Testis (tissue), 2 donors: Measurements from ENCODE around the gene PSMB7.

ENCODE experiments used
- CTCF ChIP-seq, 3 experiments: fragments of 450-650 bp in 2 of 3; fragments of 200-600 bp in 1 of 3; sonication (generic) in 1 of 3; IDR thresholded peaks; one replicate each; pipeline ENCODE4 v1.5.1; 2016 to 2019; ENCODE audit warnings: antibody characterized with exemption in 3 of 3, mild to moderate bottlenecking in 2 of 3, moderate library complexity in 1 of 3
- POLR2A ChIP-seq: fragments of 450-650 bp; IDR thresholded peaks from one replicate; pipeline ENCODE4 v1.6.1; 2017; ENCODE audit warnings: antibody characterized with exemption, mild to moderate bottlenecking, moderate library complexity

GRCh38 chr9:124361128-124361527 lies 54.1 kb downstream of the PSMB7 start:
- TF ChIP-seq CTCF (IDR thresholded peaks at IDR 0.05) (no peak), POLR2A (no peak)
